CD4-positive, alpha-beta T cell (primary cell): ENCODE data around the gene SERGEF. TPM values are rescaled to one million over a fixed set of nuclear protein-coding genes. Genes with fewer than 3 reads are reported as not detected.

ENCODE experiments used
- ATAC-seq: fragments of 200-7000 bp; cut with Tn5 transposase; one replicate; pipeline ENCODE4 v1.10.0; 2022; ENCODE audit warnings: mild to moderate bottlenecking; ENCODE audit not compliant: poor library complexity
- CTCF ChIA-PET: fragments of 350-600 bp; sonication (Branson Sonifier 250); formaldehyde crosslinking; loops from one replicate; lab custom pipeline; 2021; ENCODE audit warnings: antibody characterized with exemption, inconsistent platforms; lab: Charles Lee
- POLR2A ChIA-PET: fragments of 350-600 bp; sonication (Branson Sonifier 250); formaldehyde crosslinking; loops from one replicate; lab custom pipeline; 2021; ENCODE audit warnings: antibody characterized with exemption, inconsistent platforms; lab: Charles Lee
- DNase-seq, 14 experiments: peaks; one replicate each; pipeline ENCODE4 v3.0.0-alpha.2; 2013 to 2020; ENCODE audit warnings: mixed read lengths in 2 of 14
- H3K27ac ChIP-seq, 2 donors: one replicate each; pipeline versions ENCODE4 v1.5.1 to v1.7.0; 2013; ENCODE audit warnings: low read length in 2 of 2, low read depth in 1 of 2, mild to moderate bottlenecking in 1 of 2
- H3K27me3 ChIP-seq, 2 experiments: 1 replicate in 1 of 2; 2 replicates in 1 of 2; pipeline versions ENCODE4 v1.6.1 to v1.7.0; 2013; ENCODE audit warnings: low read length in 2 of 2, control low read depth in 1 of 2, mild to moderate bottlenecking in 1 of 2, moderate library complexity in 1 of 2; ENCODE audit not compliant: insufficient read depth in 2 of 2, control insufficient read depth in 1 of 2
- H3K36me3 ChIP-seq: one replicate; pipeline ENCODE4 v1.6.1; 2013; ENCODE audit warnings: low read length, control low read depth; ENCODE audit not compliant: insufficient read depth
- H3K4me1 ChIP-seq: one replicate; pipeline ENCODE4 v1.6.1; 2013; ENCODE audit warnings: low read length, control low read depth; ENCODE audit not compliant: insufficient read depth
- H3K4me3 ChIP-seq: one replicate; pipeline ENCODE4 v1.5.1; 2013; ENCODE audit warnings: mild to moderate bottlenecking, low read length, moderate library complexity
- H3K9me3 ChIP-seq, 2 experiments: 1 replicate in 1 of 2; 2 replicates in 1 of 2; pipeline versions ENCODE4 v1.6.1 to v1.7.0; 2013; ENCODE audit warnings: low read length in 2 of 2, mild to moderate bottlenecking in 2 of 2, control low read depth in 1 of 2, moderate library complexity in 1 of 2; ENCODE audit not compliant: control insufficient read depth in 1 of 2, insufficient read depth in 1 of 2
- H3K27ac Mint-ChIP-seq: one replicate; pipeline ENCODE4 v1.8.0; 2020; ENCODE audit warnings: mixed read lengths
- H3K27me3 Mint-ChIP-seq: one replicate; pipeline ENCODE4 v1.8.0; 2021; ENCODE audit warnings: mixed read lengths
- H3K36me3 Mint-ChIP-seq: one replicate; pipeline ENCODE4 v1.8.0; 2021; ENCODE audit warnings: low read depth, mixed read lengths
- H3K4me1 Mint-ChIP-seq: one replicate; pipeline ENCODE4 v1.8.0; 2021; ENCODE audit warnings: low read depth, mixed read lengths
- H3K4me3 Mint-ChIP-seq: one replicate; pipeline ENCODE4 v1.8.0; 2020; ENCODE audit warnings: mild to moderate bottlenecking, mixed read lengths
- H3K9me3 Mint-ChIP-seq: one replicate; pipeline ENCODE4 v1.8.0; 2020; ENCODE audit warnings: mixed read lengths
- CTCF ChIP-seq: fragments of 200-600 bp; IDR thresholded peaks from one replicate; pipeline ENCODE4 v1.8.0; 2022; ENCODE audit warnings: antibody characterized with exemption, mild to moderate bottlenecking
- intact Hi-C, 2 experiments: fragments of 100-400 bp; cut with DNase I in 1 of 2; cut with micrococcal nuclease in 1 of 2; formaldehyde crosslinking; loops; one replicate each; pipeline versions ENCODE4 v1.15.1 to v1.9.0; 2023 to 2025; cut with DNase I, micrococcal nuclease
- total RNA-seq, 174 experiments: library from RNA in 2 of 174; stranded (reverse) in 2 of 174; gene quantifications; one replicate each; pipeline ENCODE4 v1.2.3 and lab custom pipeline; 2021 to 2026

SERGEF gene
- total RNA-seq, 2 experiments from 2014 or later = 35.2 to 37.1 TPM

- Mint-ChIP-seq H3K27me3 (no peaks in the 10 kb centered on the region), H3K36me3 (peaks cover 33% of the 10 kb centered on the region), H3K4me3 (no peak overlapping the region), H3K27ac (no peak overlapping the region), H3K4me1 (no peaks in the 10 kb centered on the region), H3K9me3 (no peaks in the 10 kb centered on the region)
- H3K4me3 ChIP-seq = no peak overlapping the region
- ATAC-seq (no peak), DNase-seq (no peak)
- H3K4me1 ChIP-seq = no peaks in the 10 kb centered on the region
- no peaks in the 10 kb centered on the region for H3K9me3 ChIP-seq
- intact Hi-C loops = no loop called here
- peaks cover 15% of the 10 kb centered on the region for H3K36me3 ChIP-seq
- no peak for TF ChIP-seq CTCF
- CTCF ChIA-PET = interaction anchor here (0.5 kb wide), 1 partner anchor 825 kb away, joined by 4 read pairs; no protein-coding TSS in a partner anchor
- POLR2A ChIA-PET = no interaction called here
- no peak overlapping the region for H3K27ac ChIP-seq
- no peaks in the 10 kb centered on the region for H3K27me3 ChIP-seq
Measured at GRCh38 chr11:17894929-17895658, 117.8 kb downstream of the SERGEF start.

- ChIA-PET POLR2A (no interaction called here), CTCF (no interaction called here)
- TF ChIP-seq CTCF = no peak
- H3K27me3 ChIP-seq = no peaks in the 10 kb centered on the region
- no peaks in the 10 kb centered on the region for H3K9me3 ChIP-seq
- Mint-ChIP-seq H3K27ac (no peak overlapping the region), H3K4me3 (no peak overlapping the region), H3K36me3 (peaks cover 37% of the 10 kb centered on the region), H3K9me3 (no peaks in the 10 kb centered on the region), H3K27me3 (no peaks in the 10 kb centered on the region), H3K4me1 (no peaks in the 10 kb centered on the region)
- DNase-seq (no peak), ATAC-seq (no peak)
- no peak overlapping the region for H3K27ac ChIP-seq
- H3K36me3 ChIP-seq = peaks cover 15% of the 10 kb centered on the region
- H3K4me3 ChIP-seq = no peak overlapping the region
- intact Hi-C loops = no loop called here
- no peaks in the 10 kb centered on the region for H3K4me1 ChIP-seq
Measured at GRCh38 chr11:17892409-17892808, 120.4 kb downstream of the SERGEF start.

GRCh38 chr11:17890325-17890724 lies 122.5 kb downstream of the SERGEF start:
- H3K9me3 ChIP-seq = no peaks in the 10 kb centered on the region
- no peak for TF ChIP-seq CTCF
- no peaks in the 10 kb centered on the region for H3K9me3 Mint-ChIP-seq
- POLR2A ChIA-PET = no interaction called here
- no peak overlapping the region for H3K27ac ChIP-seq
- H3K4me3 ChIP-seq = no peak overlapping the region
- no peaks in the 10 kb centered on the region for H3K4me1 Mint-ChIP-seq
- no peak for DNase-seq
- no peaks in the 10 kb centered on the region for H3K27me3 ChIP-seq
- ATAC-seq = no peak
- no peak overlapping the region for H3K4me3 Mint-ChIP-seq
- H3K36me3 ChIP-seq = peaks cover 20% of the 10 kb centered on the region
- no peaks in the 10 kb centered on the region for H3K4me1 ChIP-seq
- CTCF ChIA-PET = no interaction called here
- no peaks in the 10 kb centered on the region for H3K27me3 Mint-ChIP-seq
- intact Hi-C loops = no loop called here
- H3K27ac Mint-ChIP-seq = no peak overlapping the region
- H3K36me3 Mint-ChIP-seq = peaks cover 52% of the 10 kb centered on the region
